Astrocyte of the cerebellum (primary cell): Measurements from ENCODE around the gene C19orf44.
"Not testable (repeated sequence)": the region's sequence is repeated elsewhere in the genome, so short reads cannot be mapped to it uniquely, and the experiment has no call there.

Experiments
- DNase-seq: peaks from one replicate; pipeline ENCODE4 v3.0.0-alpha.2; 2011; ENCODE audit warnings: low read depth
- H3K4me3 ChIP-seq: 2 replicates; pipeline ENCODE4 v1.5.1; 2011; ENCODE audit warnings: mild to moderate bottlenecking, low read depth, low read length, moderate library complexity
- in situ Hi-C: cut with HindIII; loops from 2 replicates; pipeline ENCODE4 v1.10.0; 2017; ENCODE audit warnings: low sequenced_read_pairs
- TF ChIP-seq, protein P1 (sequence below): IDR thresholded peaks from 2 replicates; pipeline ENCODE4 v1.5.1; 2012; ENCODE audit warnings: low read length, low read depth, moderate library complexity, mild to moderate bottlenecking; ENCODE audit errors: missing control alignments

Gene C19orf44

DNA sequence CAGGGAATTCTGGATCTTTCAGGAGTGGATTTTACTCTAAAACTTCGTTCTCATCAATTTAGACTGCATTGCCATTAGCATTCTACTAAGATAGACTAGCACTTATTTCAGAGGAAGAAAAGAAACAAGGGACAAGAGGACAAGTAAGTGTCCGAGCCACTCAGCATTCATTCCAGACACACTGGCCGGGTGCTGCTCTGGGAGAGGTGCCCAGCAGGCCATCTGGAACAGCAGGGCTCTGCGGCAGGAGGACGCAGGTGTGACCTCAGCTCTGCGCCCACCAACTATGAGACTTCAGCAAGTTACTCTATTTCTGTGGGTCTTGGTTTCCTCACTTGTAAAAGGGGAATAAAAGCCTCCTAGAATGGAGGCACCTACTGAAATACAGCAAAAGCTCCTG lies 28.6 kb upstream of the C19orf44 start:
- no peak overlapping the region for H3K4me3 ChIP-seq
- no peak for DNase-seq
- TF ChIP-seq, protein P1, sequence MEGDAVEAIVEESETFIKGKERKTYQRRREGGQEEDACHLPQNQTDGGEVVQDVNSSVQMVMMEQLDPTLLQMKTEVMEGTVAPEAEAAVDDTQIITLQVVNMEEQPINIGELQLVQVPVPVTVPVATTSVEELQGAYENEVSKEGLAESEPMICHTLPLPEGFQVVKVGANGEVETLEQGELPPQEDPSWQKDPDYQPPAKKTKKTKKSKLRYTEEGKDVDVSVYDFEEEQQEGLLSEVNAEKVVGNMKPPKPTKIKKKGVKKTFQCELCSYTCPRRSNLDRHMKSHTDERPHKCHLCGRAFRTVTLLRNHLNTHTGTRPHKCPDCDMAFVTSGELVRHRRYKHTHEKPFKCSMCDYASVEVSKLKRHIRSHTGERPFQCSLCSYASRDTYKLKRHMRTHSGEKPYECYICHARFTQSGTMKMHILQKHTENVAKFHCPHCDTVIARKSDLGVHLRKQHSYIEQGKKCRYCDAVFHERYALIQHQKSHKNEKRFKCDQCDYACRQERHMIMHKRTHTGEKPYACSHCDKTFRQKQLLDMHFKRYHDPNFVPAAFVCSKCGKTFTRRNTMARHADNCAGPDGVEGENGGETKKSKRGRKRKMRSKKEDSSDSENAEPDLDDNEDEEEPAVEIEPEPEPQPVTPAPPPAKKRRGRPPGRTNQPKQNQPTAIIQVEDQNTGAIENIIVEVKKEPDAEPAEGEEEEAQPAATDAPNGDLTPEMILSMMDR = no peak
- in situ Hi-C loops = no loop called here

DNA sequence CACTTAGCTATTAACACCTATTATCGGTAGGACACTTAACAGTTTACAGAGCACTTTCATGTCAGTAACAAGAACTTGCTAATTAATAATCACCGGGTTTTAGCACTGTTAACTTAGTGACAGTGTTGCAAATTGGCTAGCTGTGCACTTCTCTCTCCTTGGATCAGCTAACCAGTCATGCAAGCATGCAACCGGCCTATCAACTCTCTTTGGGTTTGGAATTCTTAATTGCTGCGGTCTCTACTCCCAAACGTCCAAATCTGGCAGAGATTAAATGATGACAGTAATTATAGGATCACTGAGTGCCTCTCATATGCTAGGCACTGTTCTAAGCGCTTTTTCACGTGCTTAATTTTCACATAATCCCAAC lies 25.7 kb upstream of the C19orf44 start:
- no peak for DNase-seq
- TF ChIP-seq, protein P1 = no peak
- in situ Hi-C loops = no loop called here
- peak overlapping the region; percentile 80 for H3K4me3 ChIP-seq

DNA sequence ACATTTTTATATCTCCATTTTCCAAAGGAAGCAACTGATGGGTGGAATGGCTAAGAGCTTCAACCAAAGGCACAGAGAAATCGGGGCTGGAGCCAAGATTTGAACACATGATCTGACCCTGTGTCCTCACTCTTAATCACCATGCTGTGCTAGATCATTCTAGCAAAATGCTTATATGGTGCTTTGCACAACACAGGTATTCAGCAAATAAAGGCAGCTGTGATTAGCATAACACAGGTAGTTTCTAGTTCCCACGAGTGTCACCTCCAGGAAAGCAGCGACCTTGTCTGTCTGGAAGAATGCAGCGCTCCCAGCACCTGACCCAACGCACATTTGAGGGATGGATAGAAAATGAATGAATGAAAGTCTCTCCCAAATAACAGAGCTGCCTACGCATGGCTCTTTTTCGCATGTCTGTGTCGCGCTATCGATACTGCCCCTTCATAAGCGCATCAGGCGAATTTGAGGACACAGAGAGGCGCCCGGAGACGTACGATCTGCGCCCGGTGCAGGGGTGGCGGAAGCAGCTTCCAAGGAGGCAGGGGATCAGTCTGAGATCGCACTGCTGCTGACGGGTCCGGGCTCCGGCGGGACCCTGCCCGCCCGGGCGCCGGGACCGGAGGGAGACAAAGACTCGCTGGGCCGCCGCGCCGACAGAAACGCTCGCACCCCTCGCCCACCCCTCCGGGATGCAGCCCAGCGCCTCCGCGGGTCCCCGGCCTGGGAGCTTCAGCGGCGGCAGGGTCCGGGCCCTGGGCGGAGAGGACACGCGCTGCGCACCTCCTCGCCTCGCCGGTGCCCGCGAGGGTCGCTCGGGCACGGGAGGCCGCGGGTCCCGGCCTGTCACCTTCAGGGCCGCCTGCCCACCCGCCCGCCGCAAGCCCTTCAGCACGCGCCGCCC lies 25.0 kb upstream of the C19orf44 start:
- TF ChIP-seq, protein P1 = no peak
- in situ Hi-C loops = no loop called here
- peak overlapping the region; percentile 80 for H3K4me3 ChIP-seq
- DNase-seq = no peak

DNA sequence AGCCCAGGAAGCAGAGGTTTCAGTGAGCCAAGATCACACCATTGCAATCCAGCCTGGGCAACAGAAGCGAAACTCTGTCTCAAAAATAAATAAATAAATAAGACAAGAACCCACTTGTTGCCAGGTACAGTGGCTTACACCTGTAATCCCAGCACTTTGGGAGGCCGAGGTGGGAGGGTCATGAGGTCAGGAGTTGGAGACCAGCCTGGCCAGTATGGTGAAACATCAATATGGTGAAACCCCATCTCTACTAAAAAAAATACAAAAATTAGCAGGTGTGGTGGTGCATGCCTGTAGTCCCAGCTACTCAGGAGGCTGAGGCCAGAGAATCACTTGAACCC lies 23.7 kb upstream of the C19orf44 start:
- DNase-seq, in situ Hi-C loops: not testable (repeated sequence)
- H3K4me3 ChIP-seq = peak overlapping the region; percentile 80

DNA sequence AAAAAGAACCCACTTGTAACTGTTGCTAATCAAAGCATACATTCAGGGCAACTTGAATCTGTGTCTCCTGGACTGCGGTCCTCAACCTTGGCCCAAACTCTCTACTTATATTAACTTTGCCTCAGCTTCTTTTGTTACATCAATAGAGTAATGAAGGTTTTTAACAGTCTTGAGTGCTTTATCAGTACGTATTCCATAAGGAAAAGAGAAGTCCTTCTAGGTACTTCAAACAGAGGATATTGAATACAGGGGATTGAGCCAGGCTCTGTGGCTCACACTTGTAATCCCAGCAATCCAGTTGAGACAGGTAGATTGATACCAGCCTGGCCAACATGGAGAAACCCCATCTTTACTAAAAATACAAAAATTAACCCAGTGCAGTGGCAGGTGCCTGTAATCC lies 23.2 kb upstream of the C19orf44 start:
- TF ChIP-seq, protein P1 = no peak
- in situ Hi-C loops = no loop called here
- no peak overlapping the region for H3K4me3 ChIP-seq
- DNase-seq = no peak

- no peak for DNase-seq
- TF ChIP-seq, protein P1 = no peak
- H3K4me3 ChIP-seq = no peak overlapping the region
- in situ Hi-C loops = no loop called here
Observed at GRCh38 chr19:16473875-16474392, 22.3 kb upstream of the C19orf44 start.

- no peak for DNase-seq
- TF ChIP-seq, protein P1 = no peak
- no peak overlapping the region for H3K4me3 ChIP-seq
- in situ Hi-C loops = no loop called here
Observed at GRCh38 chr19:16476401-16476800, 19.8 kb upstream of the C19orf44 start.
